NCI-H510A treated with DMSO at 0.1 percent for 48 hours (cell line): ENCODE results near the gene WNT7B.

ENCODE experiments used
- DNase-seq: peaks from one replicate; lab custom pipeline; 2025; lab: John Stamatoyannopoulos, UW

Gene WNT7B

GRCh38 chr22:45927059-45927458 lies 49.9 kb downstream of the WNT7B start:
- DNase-seq, result no peak

GRCh38 chr22:45926433-45926832 lies 50.5 kb downstream of the WNT7B start:
- no peak for DNase-seq

- DNase-seq, result no peak
Measured at GRCh38 chr22:45925811-45926351, 51.1 kb downstream of the WNT7B start.

- DNase-seq, result no peak
Measured at GRCh38 chr22:45923835-45924234, 53.1 kb downstream of the WNT7B start.

- DNase-seq, result no peak
Measured at GRCh38 chr22:45923212-45923611, 53.8 kb downstream of the WNT7B start.

- no peak for DNase-seq
Measured at GRCh38 chr22:45922661-45923060, 54.3 kb downstream of the WNT7B start.

GRCh38 chr22:45922256-45922655 lies 54.7 kb downstream of the WNT7B start:
- DNase-seq, result no peak

- no peak for DNase-seq
Measured at GRCh38 chr22:45919504-45920286, 57.3 kb downstream of the WNT7B start.

GRCh38 chr22:45918459-45919370 lies 58.2 kb downstream of the WNT7B start:
- DNase-seq, result no peak

GRCh38 chr22:45917700-45918458 lies 59.1 kb downstream of the WNT7B start:
- no peak for DNase-seq

GRCh38 chr22:45917146-45917545 lies 59.8 kb downstream of the WNT7B start:
- peak; percentile 44 for DNase-seq

GRCh38 chr22:45916515-45916914 lies 60.4 kb downstream of the WNT7B start:
- DNase-seq, result no peak

GRCh38 chr22:45915841-45916240 lies 61.1 kb downstream of the WNT7B start:
- no peak for DNase-seq

- DNase-seq, result no peak
Measured at GRCh38 chr22:45915151-45915550, 61.8 kb downstream of the WNT7B start.

- DNase-seq, result no peak
Measured at GRCh38 chr22:45914309-45914708, 62.7 kb downstream of the WNT7B start.

- DNase-seq, result no peak
Measured at GRCh38 chr22:45912910-45913309, 64.1 kb downstream of the WNT7B start.

- peak; percentile 84 for DNase-seq
Measured at GRCh38 chr22:45911601-45912271, 65.2 kb downstream of the WNT7B start.

GRCh38 chr22:45910928-45911467 lies 66.0 kb downstream of the WNT7B start:
- DNase-seq, result no peak

- no peak for DNase-seq
Measured at GRCh38 chr22:45908961-45909360, 68.0 kb downstream of the WNT7B start.

- no peak for DNase-seq
Measured at GRCh38 chr22:45907996-45908395, 69.0 kb downstream of the WNT7B start.

- DNase-seq, result no peak
Measured at GRCh38 chr22:45907378-45907777, 69.6 kb downstream of the WNT7B start.
